Neural cell (in vitro differentiated cells): ENCODE measurements around the gene CERS1. TPM values are rescaled to one million over a fixed set of nuclear protein-coding genes. Genes with fewer than 3 reads are reported as not detected.

Experiments
- H2AFZ ChIP-seq: fragments of 200-600, 300-800 bp; sonication (generic), shearing (Covaris generic); 2 replicates; pipeline ENCODE4 v1.6.0; 2014; ENCODE audit warnings: low read depth, mild to moderate bottlenecking, antibody characterized with exemption, low read length, moderate library complexity
- H3F3A ChIP-seq: fragments of 200-600 bp; shearing (Covaris generic); 2 replicates; pipeline ENCODE4 v1.6.1; 2016; ENCODE audit warnings: mild to moderate bottlenecking, moderate library complexity, mixed read lengths, antibody characterized with exemption, low read length; ENCODE audit not compliant: insufficient read depth, poor library complexity, severe bottlenecking
- H3K27ac ChIP-seq: fragments of 200-600, 300-800 bp; sonication (generic), shearing (Covaris generic); 2 replicates; pipeline ENCODE4 v1.5.1; 2014; ENCODE audit warnings: mild to moderate bottlenecking, low read length, moderate library complexity
- H3K27me3 ChIP-seq: fragments of 300-800, 200-600 bp; sonication (generic), shearing (Covaris generic); 2 replicates; pipeline ENCODE4 v1.6.0; 2014; ENCODE audit warnings: mild to moderate bottlenecking, low read depth, low read length, moderate library complexity; ENCODE audit not compliant: insufficient read depth
- H3K36me3 ChIP-seq: fragments of 300-800, 200-600 bp; sonication (generic), shearing (Covaris generic); 2 replicates; pipeline ENCODE4 v1.5.1; 2014; ENCODE audit warnings: mild to moderate bottlenecking, antibody characterized with exemption, low read length, moderate library complexity; ENCODE audit not compliant: insufficient read depth
- H3K4me2 ChIP-seq: fragments of 300-800, 200-600 bp; sonication (generic), shearing (Covaris generic); 2 replicates; pipeline ENCODE4 v1.6.0; 2014; ENCODE audit warnings: mild to moderate bottlenecking, low read length
- H3K4me3 ChIP-seq: fragments of 300-800, 200-600 bp; sonication (generic), shearing (Covaris generic); 2 replicates; pipeline ENCODE4 v1.5.1; 2014; ENCODE audit warnings: mild to moderate bottlenecking, low read length, moderate library complexity
- H3K79me2 ChIP-seq: fragments of 200-600 bp; shearing (Covaris generic); replicated peaks from 2 replicates; pipeline ENCODE4 v1.6.0; 2014; ENCODE audit warnings: mild to moderate bottlenecking, low read length, moderate library complexity; ENCODE audit not compliant: insufficient read depth
- H3K9ac ChIP-seq: fragments of 300-800, 200-600 bp; sonication (generic), shearing (Covaris generic); 2 replicates; pipeline ENCODE4 v1.6.1; 2016; ENCODE audit warnings: mild to moderate bottlenecking, low read length, mixed read lengths
- H3K9me2 ChIP-seq: fragments of 200-600 bp; shearing (Covaris generic); 2 replicates; pipeline ENCODE4 v1.6.1; 2016; ENCODE audit warnings: mild to moderate bottlenecking, low read length, mixed read lengths; ENCODE audit not compliant: insufficient read depth
- H3K9me3 ChIP-seq: fragments of 200-600, 300-800 bp; sonication (generic), shearing (Covaris generic); 2 replicates; pipeline ENCODE4 v1.6.1; 2016; ENCODE audit warnings: mild to moderate bottlenecking, mixed run types, low read length, moderate library complexity, mixed read lengths
- H4K20me1 ChIP-seq: fragments of 200-600 bp; shearing (Covaris generic); 2 replicates; pipeline ENCODE4 v1.6.1; 2016; ENCODE audit warnings: mild to moderate bottlenecking, mixed run types; ENCODE audit not compliant: insufficient read depth
- EP300 ChIP-seq: fragments of 450-650 bp; conservative IDR thresholded peaks from 2 replicates; pipeline ENCODE4 v1.6.1; 2014; ENCODE audit warnings: antibody characterized with exemption, mild to moderate bottlenecking, moderate library complexity; ENCODE audit not compliant: poor library complexity, severe bottlenecking
- EZH2 ChIP-seq: fragments of 200-600, 300-800 bp; shearing (Covaris generic), sonication (generic); IDR thresholded peaks from 2 replicates; pipeline ENCODE4 v1.6.1; 2014; ENCODE audit warnings: antibody characterized with exemption, low read length, borderline replicate concordance, mild to moderate bottlenecking; ENCODE audit not compliant: insufficient read depth, poor library complexity, severe bottlenecking
- MXI1 ChIP-seq: fragments of 450-650 bp; conservative IDR thresholded peaks from 2 replicates; pipeline ENCODE4 v1.6.1; 2014; ENCODE audit warnings: antibody characterized with exemption, mild to moderate bottlenecking; ENCODE audit not compliant: poor library complexity, severe bottlenecking
- POLR2AphosphoS5 ChIP-seq: IDR thresholded peaks from 2 replicates; pipeline ENCODE4 v1.6.1; 2012
- RAD21 ChIP-seq: fragments of 450-650 bp; conservative IDR thresholded peaks from 2 replicates; pipeline ENCODE4 v1.6.1; 2014; ENCODE audit warnings: antibody characterized with exemption, mild to moderate bottlenecking, moderate library complexity
- SMC3 ChIP-seq: fragments of 450-650 bp; conservative IDR thresholded peaks from 2 replicates; pipeline ENCODE4 v1.6.1; 2014; ENCODE audit warnings: antibody characterized with exemption, mild to moderate bottlenecking, moderate library complexity; ENCODE audit not compliant: poor library complexity
- TAF1 ChIP-seq: IDR thresholded peaks from 2 replicates; pipeline ENCODE4 v1.6.1; 2012; ENCODE audit warnings: low read depth
- polyA plus RNA-seq: library from polyadenylated mRNA; depleted of rRNA; stranded (reverse); fragments of >200 nt; gene quantifications from 2 replicates; pipeline ENCODE4 v1.2.3, GENCODE V29; 2014
- TF ChIP-seq, protein P1 (sequence below): fragments of 450-650 bp; IDR thresholded peaks from 2 replicates; pipeline ENCODE4 v1.5.1; 2014; ENCODE audit warnings: antibody characterized with exemption, mild to moderate bottlenecking, moderate library complexity; ENCODE audit not compliant: poor library complexity, severe bottlenecking
- TF ChIP-seq, protein P2 (sequence below): IDR thresholded peaks from 2 replicates; pipeline ENCODE4 v1.6.1; 2012; ENCODE audit warnings: borderline replicate concordance

Gene CERS1
- polyA plus RNA-seq, 1 donor from 2014 or later = 19.1 TPM

DNA sequence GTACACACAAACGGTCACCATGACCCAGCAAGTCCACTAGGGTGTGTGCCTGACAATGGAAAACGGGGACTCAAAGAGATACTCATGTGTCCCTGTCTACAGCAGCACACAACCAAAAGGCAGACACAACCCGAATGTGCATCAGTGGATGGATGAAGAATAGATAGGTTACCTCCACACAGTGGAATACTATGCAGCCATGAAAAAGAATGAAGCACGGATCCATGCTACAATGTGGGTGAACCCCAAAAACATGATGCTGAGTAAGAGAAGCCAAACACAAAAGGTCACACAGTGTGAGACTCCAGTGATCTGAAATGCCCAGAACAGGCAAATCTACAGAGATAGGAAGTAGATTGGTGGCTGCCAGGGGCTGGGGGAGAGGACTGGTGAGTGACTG is 9.0 kb downstream of the CERS1 start:
- no peak overlapping the region for H3K27ac ChIP-seq
- no peaks in the 10 kb centered on the region for H3K9me2 ChIP-seq
- no peaks in the 10 kb centered on the region for H3K79me2 ChIP-seq
- no peaks in the 10 kb centered on the region for H3F3A ChIP-seq
- H4K20me1 ChIP-seq = no peaks in the 10 kb centered on the region
- no peak overlapping the region for H3K9ac ChIP-seq
- peaks cover 9% of the 10 kb centered on the region for H3K36me3 ChIP-seq
- H3K4me2 ChIP-seq = no peak overlapping the region
- H3K4me3 ChIP-seq = no peak overlapping the region
- no peak overlapping the region for H2AFZ ChIP-seq
- no peak for TF ChIP-seq POLR2AphosphoS5
- no peak for TF ChIP-seq TAF1
- no peak for TF ChIP-seq SMC3
- TF ChIP-seq RAD21 = no peak
- TF ChIP-seq EP300 = no peak
- no peak for TF ChIP-seq EZH2
- TF ChIP-seq, protein P1, sequence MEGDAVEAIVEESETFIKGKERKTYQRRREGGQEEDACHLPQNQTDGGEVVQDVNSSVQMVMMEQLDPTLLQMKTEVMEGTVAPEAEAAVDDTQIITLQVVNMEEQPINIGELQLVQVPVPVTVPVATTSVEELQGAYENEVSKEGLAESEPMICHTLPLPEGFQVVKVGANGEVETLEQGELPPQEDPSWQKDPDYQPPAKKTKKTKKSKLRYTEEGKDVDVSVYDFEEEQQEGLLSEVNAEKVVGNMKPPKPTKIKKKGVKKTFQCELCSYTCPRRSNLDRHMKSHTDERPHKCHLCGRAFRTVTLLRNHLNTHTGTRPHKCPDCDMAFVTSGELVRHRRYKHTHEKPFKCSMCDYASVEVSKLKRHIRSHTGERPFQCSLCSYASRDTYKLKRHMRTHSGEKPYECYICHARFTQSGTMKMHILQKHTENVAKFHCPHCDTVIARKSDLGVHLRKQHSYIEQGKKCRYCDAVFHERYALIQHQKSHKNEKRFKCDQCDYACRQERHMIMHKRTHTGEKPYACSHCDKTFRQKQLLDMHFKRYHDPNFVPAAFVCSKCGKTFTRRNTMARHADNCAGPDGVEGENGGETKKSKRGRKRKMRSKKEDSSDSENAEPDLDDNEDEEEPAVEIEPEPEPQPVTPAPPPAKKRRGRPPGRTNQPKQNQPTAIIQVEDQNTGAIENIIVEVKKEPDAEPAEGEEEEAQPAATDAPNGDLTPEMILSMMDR = no peak
- TF ChIP-seq, protein P2, sequence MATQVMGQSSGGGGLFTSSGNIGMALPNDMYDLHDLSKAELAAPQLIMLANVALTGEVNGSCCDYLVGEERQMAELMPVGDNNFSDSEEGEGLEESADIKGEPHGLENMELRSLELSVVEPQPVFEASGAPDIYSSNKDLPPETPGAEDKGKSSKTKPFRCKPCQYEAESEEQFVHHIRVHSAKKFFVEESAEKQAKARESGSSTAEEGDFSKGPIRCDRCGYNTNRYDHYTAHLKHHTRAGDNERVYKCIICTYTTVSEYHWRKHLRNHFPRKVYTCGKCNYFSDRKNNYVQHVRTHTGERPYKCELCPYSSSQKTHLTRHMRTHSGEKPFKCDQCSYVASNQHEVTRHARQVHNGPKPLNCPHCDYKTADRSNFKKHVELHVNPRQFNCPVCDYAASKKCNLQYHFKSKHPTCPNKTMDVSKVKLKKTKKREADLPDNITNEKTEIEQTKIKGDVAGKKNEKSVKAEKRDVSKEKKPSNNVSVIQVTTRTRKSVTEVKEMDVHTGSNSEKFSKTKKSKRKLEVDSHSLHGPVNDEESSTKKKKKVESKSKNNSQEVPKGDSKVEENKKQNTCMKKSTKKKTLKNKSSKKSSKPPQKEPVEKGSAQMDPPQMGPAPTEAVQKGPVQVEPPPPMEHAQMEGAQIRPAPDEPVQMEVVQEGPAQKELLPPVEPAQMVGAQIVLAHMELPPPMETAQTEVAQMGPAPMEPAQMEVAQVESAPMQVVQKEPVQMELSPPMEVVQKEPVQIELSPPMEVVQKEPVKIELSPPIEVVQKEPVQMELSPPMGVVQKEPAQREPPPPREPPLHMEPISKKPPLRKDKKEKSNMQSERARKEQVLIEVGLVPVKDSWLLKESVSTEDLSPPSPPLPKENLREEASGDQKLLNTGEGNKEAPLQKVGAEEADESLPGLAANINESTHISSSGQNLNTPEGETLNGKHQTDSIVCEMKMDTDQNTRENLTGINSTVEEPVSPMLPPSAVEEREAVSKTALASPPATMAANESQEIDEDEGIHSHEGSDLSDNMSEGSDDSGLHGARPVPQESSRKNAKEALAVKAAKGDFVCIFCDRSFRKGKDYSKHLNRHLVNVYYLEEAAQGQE = no peak
- no peak for TF ChIP-seq MXI1
- no peaks in the 10 kb centered on the region for H3K9me3 ChIP-seq
- H3K27me3 ChIP-seq = no peaks in the 10 kb centered on the region

DNA sequence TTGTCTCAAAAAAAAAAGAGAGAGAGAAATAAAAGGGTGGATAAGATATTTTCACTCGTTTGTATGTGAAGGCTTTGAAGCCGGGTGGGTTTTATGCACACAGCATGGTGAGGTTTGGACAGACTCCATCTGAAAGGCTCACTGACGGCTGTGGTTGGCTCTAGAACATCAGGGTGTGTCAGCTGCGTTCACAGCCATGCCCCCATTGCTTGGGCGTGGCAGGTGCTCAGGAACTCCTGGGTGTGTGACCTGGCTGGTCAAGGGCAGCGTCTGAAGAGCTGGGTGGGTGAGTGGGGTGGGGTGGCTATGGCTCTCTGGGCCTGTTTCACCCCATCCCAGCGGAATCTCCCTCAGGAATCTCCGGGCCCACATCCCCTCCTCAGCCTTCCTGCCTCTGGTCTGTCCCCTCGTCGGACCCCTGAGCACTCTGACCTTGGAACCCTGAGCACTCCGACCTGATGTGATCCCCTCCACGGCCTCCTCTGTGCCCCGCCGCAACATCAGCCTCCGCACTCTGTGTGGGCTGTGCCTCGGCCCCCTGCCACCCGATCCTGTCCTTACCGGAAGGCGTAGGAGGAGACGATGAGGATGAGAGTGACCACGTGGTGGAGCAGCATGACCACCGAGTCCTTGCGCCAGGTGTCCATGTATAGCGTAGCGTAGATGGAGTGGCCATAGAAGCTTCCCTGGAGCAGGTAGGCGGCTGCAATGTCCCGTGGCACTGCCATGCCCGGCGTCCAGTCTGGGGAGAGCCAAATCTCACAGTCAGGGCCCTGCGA is 12.2 kb downstream of the CERS1 start:
- Histone ChIP-seq H3K9ac (no peak overlapping the region), H2AFZ (no peak overlapping the region), H3F3A (no peaks in the 10 kb centered on the region), H3K4me2 (no peak overlapping the region), H3K9me3 (no peaks in the 10 kb centered on the region), H3K4me3 (no peak overlapping the region), H4K20me1 (no peaks in the 10 kb centered on the region), H3K9me2 (no peaks in the 10 kb centered on the region), H3K36me3 (peaks cover 19% of the 10 kb centered on the region), H3K79me2 (no peaks in the 10 kb centered on the region), H3K27me3 (no peaks in the 10 kb centered on the region), H3K27ac (no peak overlapping the region)
- TF ChIP-seq EP300 = no peak
- no peak for TF ChIP-seq MXI1
- TF ChIP-seq, protein P2 = no peak
- TF ChIP-seq EZH2 = no peak
- TF ChIP-seq RAD21 = no peak
- TF ChIP-seq, protein P1 = no peak
- no peak for TF ChIP-seq SMC3
- no peak for TF ChIP-seq POLR2AphosphoS5
- no peak for TF ChIP-seq TAF1
